ENCODE results near the gene ZNF655.
"Not testable (repeated sequence)": the region's sequence is repeated elsewhere in the genome, so short reads cannot be mapped to it uniquely, and the experiment has no call there.

The ZNF655 gene

DNA sequence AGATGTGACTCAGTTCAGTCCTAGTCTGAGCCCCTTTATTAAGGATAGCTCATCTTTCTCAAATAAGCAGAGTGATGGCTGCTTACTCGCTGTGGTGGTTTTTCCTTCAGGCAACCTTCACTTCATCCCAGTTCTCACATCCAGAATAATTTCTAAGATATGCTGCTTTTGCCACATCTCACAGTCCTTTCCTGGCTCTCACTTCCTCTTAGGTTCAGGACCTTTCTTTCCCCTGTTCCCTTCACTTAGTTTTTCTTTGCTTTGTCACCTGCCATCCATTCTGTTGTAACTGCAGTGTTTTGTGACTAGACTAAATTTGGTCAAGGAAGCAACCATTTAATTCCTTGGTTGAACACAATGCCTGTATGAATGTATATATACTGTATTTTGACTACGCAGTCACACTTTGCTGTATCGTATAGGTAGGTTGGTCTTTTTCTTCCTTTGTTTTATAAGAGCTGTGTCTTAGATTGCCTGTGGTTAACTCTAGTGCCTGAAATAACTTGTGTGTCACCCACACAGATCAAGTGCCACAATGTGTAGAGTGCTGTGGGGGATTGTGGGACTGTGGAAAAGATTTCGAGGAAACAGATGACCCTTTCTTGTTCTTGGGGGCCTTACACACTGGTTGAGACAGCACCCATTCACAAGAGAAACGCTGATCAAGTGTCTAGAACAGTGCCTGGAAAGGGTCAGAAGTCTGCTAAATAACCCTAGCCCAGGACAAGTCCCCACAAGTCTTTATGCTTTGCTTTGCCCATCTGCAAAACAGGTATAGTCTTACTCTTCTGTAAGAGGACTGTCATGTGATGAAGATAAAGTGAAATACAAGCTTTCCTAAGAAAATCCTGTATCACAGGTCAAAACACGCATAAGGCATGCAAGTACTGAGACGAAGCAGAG lies 2.6 kb downstream of the ZNF655 start:
- no peak for DNase-seq (ENCODE audit: low spot score)

GRCh38 chr7:99561737-99562051 lies 3.3 kb downstream of the ZNF655 start:
- no peak for DNase-seq (ENCODE audit: low spot score)

- no peak for DNase-seq (ENCODE audit: low spot score)
Observed at GRCh38 chr7:99562114-99562784, 3.8 kb downstream of the ZNF655 start.

- peak; percentile 28 for DNase-seq (ENCODE audit: low spot score)
Observed at GRCh38 chr7:99562832-99563231, 4.4 kb downstream of the ZNF655 start.

- no peak for DNase-seq (ENCODE audit: low spot score)
Observed at GRCh38 chr7:99563650-99564049, 5.2 kb downstream of the ZNF655 start.

- DNase-seq (ENCODE audit: low spot score), result not testable (repeated sequence)
Observed at GRCh38 chr7:99568770-99569169, 10.3 kb downstream of the ZNF655 start.

DNA sequence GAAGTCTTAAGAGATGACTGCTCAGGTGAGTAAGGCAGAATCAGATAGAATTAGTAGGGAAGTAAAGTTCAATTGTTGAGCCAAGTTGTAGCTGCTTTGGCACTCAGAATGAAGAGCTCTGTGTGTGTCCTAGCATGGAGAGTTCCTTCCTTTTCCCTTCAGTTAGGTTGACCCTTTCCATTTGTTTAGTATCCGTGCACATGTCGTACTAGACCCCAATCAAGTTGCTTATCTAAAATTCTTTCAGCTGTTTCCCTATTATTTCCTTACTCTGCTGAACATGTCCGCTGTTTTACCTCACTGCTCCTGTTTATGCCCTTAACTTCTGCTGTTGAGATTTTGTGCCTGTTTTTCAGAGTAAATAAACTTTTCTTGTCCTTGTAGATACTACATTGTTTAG lies 13.3 kb downstream of the ZNF655 start:
- no peak for DNase-seq (ENCODE audit: low spot score)

GRCh38 chr7:99573257-99573656 lies 14.8 kb downstream of the ZNF655 start:
- DNase-seq (ENCODE audit: low spot score), result no peak

GRCh38 chr7:99576251-99576650 lies 17.8 kb downstream of the ZNF655 start:
- no peak for DNase-seq (ENCODE audit: low spot score)

- no peak for DNase-seq (ENCODE audit: low spot score)
Observed at GRCh38 chr7:99579281-99579955, 21.0 kb downstream of the ZNF655 start.

DNA sequence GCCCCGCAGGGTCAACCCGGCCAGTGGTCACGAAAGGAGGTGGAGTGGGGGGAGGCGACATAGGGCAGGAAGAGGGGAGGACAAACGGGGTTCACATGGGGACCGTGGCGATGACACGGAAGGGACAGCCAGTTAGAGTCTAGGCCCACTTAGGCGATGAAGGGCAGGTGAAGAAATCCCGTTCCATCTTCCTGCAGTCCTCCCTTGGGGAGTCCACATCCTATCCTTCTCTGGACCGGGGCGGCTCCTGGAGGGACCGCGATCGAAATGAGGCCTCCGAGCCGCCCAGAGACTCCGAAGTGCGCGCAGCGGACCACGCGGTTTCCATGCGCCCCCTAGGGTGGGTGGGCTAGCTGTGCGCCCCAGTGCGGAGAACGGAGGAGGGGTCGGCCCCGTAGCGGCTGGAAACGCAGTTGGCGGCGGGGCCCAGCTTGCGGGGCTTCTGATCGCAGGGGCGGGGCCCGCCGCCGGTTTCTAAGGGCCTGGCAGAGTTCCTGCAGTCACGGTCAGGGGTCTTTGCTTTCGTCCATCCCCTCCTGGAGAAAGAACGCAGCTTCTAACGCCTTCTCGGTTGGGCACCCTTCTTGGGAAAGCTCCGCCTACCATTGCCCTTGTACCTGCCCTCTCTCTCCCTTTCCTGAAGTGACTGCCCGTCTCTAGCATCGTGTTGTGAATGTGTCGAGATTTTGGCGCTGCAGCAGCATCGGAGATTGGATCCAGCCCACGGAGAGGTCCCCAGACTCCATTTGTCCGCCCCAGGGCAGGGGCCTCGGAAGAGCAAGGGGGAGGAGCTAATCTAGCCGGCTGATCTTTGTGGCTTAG lies 21.7 kb downstream of the ZNF655 start:
- peak; percentile 74 for DNase-seq (ENCODE audit: low spot score)

DNA sequence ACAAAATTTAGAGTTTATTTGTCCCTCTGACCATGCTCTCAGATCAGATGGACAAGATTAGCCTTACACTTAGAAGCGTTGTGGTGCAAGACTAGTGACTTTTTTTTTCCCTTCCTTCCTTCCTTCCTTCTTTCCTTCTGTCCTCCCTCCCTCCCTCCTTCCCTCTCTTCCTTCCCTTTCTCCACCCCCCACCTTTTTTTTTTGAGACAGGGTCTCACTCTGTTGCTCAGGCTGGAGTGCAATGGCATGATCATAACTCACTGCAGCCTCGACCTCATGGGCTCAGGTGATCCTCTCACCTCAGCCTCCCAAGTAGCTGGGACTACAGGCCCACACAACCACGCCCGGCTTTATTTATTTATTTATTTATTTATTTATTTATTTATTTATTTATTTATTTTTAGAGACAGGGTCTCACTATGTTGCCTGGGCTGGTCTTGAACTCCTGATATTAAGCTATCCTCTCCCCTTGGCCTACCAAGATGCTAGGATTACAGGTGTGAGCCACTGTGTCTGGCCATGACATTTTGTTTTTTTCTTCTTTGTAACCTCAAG lies 22.4 kb downstream of the ZNF655 start:
- DNase-seq (ENCODE audit: low spot score), result not testable (repeated sequence)

- DNase-seq (ENCODE audit: low spot score), result no peak
Observed at GRCh38 chr7:99588868-99589267, 30.4 kb downstream of the ZNF655 start.

DNA sequence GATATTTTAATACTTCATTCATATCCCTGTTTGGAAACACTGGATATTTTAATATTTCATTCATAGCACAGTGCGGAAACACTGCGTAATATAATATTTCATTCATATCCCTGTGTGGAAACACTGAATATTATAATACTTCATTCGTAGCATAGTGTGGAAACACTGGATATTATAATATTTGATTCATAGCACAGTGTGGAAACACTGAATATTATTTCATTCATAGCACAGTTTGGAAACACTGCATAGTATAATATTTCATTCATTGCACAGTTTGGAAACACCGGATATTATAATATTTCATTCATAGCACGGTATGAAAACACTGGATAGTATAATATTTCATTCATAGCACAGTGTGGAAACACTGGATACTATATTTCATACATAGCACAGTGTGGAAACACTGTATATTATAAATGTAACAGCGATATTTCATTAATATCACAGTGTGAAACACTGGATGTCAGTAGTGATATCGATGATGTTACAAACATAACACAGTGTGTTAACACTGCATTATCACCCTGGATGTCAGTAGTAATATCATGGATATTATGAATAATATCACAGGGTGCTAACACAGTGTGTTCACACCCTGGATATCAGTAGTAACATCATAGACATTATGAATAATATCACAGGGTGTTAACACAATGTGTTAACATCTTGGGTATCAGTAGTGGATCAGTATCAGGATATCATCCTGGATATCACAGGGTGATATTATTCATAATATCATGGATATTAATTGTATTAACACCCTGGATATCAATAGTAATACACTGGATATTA lies 36.7 kb downstream of the ZNF655 start:
- DNase-seq (ENCODE audit: low spot score), result no peak

DNA sequence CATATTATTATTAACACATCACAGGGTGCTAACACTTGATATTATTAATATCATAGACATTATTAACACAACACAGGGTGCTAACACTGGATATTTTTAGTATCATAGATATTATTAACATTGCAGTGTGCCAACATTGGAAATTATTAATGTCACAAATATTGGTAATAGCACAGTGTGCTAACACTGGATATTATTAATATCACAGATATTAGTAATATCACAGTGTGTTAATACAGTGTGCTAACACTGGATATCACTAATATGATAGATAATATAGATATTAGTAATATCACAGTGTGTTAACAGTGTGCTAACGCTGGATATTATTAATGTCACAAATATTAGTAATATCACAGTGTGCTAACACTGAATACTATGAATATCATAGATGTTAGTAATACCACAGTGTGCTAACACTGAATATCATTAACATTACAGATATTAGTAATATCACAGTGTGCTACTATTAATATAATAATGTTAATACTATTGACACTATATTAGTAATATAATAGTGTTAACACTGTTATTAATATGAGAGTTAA lies 38.0 kb downstream of the ZNF655 start:
- no peak for DNase-seq (ENCODE audit: low spot score)

DNA sequence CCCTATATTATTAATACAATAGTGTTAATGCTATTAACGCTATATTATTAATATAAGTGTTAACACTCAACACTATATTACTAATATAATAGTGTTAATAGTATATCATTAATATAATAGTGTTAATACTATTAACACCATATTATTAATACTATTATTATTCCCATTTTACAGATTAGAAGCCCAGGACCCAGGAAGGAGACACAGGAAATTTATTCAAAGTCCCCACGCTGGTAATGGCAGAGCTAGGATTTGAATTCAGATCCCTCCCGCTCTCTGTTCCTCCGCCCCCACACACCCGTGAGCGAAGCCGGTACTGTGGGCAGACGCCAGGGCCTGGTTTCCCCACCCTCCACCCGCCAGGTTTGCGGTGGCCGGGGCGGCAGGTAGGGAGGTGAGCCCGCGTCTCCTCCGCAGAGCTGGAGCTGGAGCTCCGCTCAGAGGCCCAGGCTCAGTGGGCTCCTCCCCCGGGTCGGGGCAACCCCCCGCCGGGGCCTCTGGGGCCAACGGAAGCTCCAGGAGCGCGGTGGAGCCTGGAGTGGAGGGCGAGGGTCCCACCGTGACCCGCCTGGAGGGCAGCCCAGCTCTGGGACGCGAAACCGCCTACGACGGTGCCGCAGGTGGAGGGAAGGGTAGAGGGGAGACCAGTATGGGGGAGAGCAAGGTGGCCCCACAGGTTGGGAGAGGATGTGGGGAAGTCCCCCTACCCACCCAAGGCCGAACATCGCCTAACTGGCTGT lies 39.5 kb downstream of the ZNF655 start, which contains the start of gene TMEM225B:
Gene TMEM225B (plus strand): TSS at position 506 of the 740 bp plus-strand sequence. CDS start 6,122 bp downstream, outside the sequence.
- no peak for DNase-seq (ENCODE audit: low spot score)

DNA sequence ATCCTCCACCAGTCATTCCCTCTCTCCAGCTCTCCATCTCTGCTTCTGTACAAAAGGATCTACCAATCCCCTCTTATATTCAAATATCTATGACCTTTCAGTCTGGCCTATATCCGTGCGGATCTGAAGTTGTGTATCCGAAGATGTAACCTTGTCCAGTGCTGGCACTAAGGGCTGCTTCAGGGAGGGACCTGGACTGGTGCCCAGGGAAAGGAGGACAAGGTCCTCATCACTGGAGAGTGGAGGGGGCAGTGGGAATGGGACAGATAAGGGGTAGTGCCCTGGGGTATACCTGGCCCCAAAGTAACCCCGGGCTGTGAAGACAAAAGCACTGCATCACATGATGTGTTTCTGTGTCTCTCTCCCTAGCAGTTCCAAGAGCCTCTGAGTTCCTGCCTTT lies 41.4 kb downstream of the ZNF655 start:
- DNase-seq (ENCODE audit: low spot score), result no peak

DNA sequence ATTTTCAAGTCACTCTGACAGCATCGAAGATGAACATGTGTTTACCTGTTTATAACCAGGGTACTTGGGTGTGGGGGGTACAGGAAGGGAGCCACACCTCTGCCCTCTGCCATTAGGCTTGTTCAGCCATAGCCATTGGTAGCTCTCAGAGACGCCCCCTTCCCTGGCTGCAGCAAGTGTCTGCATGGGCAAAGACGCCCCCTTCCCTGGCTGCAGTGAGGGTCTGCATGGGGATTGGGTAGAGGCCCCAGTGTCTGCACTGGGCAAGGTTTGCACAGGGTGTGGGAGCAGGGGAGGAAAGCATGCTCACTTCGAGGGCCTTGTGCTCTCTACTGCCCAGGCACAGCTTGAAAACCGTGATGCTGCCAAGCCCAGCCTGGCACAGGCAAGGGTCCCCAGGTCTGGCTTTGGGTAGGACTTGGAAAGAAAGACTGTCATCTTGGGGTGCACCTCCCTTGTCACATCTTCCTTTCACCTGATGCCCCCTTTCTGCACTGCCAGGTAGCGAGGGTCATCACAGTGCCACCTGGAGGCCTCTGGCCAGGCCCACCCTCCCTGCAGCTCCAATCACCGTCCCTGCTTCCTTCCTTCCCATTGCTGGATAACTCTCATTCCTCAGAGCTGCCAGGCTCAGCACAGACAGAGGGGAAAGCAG lies 43.3 kb downstream of the ZNF655 start:
- peak; percentile 72 for DNase-seq (ENCODE audit: low spot score)

DNA sequence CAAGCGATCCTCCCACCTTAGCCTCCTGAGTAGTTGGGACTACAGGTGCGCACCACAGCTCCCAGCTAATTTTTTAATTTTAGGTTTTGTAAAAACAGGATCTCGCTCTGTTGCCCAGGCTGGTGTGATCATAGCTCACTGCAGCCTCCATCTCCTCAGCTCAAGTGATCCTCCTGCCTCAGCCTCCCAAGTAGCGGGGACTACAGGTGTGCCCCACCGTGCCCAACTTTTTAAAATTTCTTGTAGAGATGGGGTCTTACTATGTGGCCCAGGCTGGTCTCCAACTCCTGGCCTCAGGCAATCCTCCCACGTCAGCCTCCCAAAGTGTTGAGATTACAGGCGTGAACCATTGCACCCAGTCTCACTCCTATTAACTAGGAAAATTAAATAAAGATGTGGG lies 47.1 kb downstream of the ZNF655 start:
- DNase-seq (ENCODE audit: low spot score), result no peak

Measured in iPS-NIHi11 (cell line).